A549 treated with GW870086 at 1 μM for 4 hours (cell line): ENCODE measurements around the gene PTCD3. TPM values are rescaled to one million over a fixed set of nuclear protein-coding genes. Genes with fewer than 3 reads are reported as not detected.

ENCODE experiments used
- total RNA-seq: library from RNA; stranded (reverse); fragments of 200-300 nt; extraction: Qiagen RNA extraction; gene quantifications from 5 replicates; pipeline ENCODE4 v1.2.3, GENCODE V29; 2022; ENCODE audit warnings: low read depth

PTCD3 gene
- total RNA-seq: 50.5 to 76.1 TPM (median 70.9 TPM) in 5 replicates

DNA sequence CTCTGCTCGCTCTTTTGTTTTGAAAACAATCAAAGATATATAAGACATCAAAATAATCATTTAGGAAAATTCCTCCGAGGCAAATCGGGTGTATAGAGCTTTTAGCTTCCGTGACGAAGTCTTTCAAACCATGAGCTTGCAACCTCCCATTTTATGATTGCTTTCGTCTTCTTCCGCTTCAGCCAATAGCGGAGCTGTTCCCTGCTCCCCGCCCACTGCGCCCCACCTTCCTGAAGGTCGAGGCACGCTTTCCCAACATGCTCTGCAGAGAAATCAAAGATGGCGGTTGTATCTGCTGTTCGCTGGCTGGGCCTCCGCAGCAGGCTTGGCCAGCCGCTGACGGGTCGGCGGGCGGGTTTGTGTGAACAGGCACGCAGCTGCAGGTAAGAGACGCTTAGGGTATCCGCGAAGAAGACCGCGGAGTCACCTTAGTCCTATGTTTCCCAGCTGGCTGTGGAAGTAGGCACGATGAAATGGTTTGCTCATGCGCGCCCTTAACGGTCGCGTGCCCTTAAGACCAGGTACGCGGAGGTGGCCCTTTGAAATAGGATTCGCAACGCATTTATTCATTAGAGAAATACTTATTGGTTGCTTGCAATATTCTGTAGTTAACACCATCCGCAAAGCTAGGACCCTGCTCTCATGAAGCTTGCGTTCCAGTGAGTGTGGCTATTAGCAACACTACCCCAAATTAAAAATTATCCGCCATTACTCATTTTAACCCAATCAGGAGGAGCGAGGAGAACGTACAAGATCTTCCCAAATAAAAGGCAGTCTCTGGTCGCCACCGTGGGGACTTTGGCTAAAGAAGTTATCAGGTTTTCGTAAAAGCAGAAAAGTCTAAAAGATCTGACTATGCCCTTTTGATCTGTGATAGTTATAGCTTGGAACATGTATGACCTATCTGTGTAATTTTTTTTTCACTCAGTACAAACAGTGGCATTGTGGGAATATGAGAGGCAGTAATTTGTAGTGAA, at the start of gene PTCD3:
TSS of gene PTCD3 (plus strand) at position 267 of the 977 bp plus-strand sequence. CDS start at position 280, 13 bp downstream.

DNA sequence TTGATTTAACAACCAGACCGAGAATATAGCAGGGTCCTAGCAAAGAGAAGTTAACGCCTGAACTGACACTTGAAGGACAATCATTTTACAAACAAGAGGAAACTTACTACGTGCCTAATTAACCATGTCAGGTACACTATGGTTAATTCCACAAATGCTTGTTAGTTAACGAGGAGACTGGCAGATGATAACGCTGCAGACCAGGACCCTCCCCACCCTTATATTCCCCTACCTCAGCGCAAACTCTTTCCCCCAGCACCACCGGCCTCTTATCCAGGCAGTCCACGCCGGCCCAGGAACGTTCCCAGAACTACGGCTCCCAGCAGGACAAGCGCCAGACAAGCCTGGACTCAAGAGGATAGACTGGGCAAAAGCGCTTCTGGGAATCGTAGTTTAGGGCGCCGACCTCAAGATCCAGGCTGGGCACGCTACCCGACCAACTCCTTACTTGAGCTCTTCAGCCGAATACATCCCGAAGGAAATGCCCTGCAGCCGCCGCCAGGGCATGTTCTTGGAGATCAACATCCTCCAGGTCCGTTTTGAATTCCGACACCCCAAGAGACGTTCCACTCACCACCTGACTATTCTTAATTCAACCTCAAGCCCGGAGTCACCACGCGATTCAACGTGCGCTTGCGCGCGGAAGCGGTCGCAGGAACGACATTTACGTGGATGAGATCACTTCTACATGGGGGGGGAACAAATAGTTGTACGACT, 625 bp upstream of the PTCD3 start, which contains the start of gene POLR1A:
TSS of gene POLR1A (minus strand) at position 635 of the 717 bp plus-strand sequence. CDS start at position 525, 110 bp downstream.

Other genes with a start within 250 kb of the PTCD3 start
- 21.4 to 31.2 TPM (median 28.3 TPM) in 5 replicates for gene ST3GAL5, start 217.2 kb upstream of the PTCD3 start, total RNA-seq
- gene POLR1A, start 349 bp upstream of the PTCD3 start, total RNA-seq: 19.1 to 26.1 TPM (median 21.4 TPM) in 5 replicates
- gene IMMT, start 89.2 kb downstream of the PTCD3 start, total RNA-seq: 103 to 112 TPM (median 108 TPM) in 5 replicates
- 62.3 to 108 TPM (median 74.8 TPM) in 5 replicates for gene MRPL35, start 93.2 kb downstream of the PTCD3 start, total RNA-seq
- gene REEP1, start 231.4 kb downstream of the PTCD3 start, total RNA-seq: 0.77 to 1.1 TPM (median 1.1 TPM) in 5 replicates